Fibroblast of skin of scalp (primary cell): ENCODE data around the gene C2CD4D.

ENCODE experiments used
- DNase-seq: peaks from one replicate; pipeline ENCODE4 v3.0.0-alpha.2; 2013

C2CD4D gene

GRCh38 chr1:151833172-151833900, 6.3 kb downstream of the C2CD4D start:
- no peak for DNase-seq

DNA sequence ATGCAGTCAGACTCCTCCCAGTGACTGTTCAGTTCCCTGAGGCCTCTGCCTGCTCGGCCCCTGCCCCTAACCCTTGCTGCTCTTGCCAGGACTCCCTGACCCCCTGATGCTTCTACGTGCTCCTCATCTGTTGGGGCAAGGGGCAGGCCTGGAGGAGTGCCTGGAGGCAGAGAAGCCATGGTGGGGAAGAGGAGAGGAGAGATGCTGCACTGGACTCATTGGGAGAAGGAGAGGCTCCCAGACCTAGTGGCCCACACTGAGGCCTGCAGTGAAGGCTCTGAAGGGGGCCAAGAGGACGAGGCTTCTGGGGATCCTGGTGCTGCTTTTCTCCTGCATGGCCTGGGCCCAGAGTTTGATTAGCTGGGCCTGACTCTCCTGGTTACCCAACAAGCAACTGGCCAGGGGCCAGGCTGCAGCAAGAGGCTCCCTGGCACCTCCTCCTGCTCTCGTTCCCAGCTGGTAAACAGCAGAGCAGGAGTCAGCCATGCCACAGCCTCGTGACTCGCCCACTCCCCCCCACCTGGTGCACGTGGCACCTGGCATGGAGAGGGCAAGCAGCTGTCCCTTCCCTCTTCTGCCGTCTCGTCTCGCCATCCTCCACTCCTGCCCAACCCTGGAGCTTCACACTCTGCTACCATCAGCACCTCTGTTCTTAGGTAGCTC, 7.2 kb downstream of the C2CD4D start:
- DNase-seq = no peak

DNA sequence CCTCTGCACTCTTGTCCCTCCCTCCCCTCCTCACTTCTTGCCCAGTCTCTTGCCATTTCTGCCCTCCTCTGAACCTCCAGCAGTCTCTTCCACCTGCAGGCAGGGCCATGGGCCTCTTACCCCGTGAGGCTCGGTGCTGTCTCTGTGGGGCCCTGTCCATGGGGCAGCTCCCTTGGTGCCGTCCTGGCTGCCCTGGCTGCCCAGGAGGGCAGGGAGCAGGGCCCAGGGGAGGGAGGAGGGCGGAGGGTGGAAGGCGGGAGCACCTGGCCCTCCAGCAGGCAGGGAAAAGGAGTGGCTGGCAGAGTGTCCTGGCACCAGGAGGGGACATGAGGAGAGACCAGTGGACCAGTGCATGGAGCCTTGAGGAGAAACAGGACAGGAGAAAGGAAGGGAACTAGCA, 8.0 kb downstream of the C2CD4D start, which contains the start of gene RORC:
TSS of gene RORC (minus strand) at position 198 of the 400 bp plus-strand sequence. CDS start at position 160, 38 bp downstream.
- DNase-seq = no peak

- no peak for DNase-seq
These were observed 8.4 kb downstream of the C2CD4D start for GRCh38 chr1:151831256-151831591.

DNA sequence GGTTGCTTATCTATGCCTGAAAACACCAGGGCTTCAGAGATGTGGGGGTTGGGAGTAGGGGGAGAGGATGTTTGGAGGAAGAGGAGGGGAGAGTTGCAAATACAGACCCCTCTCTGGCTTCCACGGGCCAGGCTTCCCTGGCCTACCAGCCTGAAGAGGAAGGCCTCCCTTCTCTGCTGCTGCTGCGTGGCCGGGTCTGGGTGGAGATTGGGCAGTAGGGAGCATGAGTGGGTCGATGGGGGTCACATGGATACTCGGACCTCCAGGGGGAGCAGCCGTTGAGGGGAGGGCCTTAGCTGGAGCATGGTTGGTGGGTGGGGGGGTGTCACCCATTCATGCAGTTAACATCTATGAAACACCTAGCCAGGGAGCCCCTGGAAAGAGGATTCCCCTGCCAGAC, 9.6 kb downstream of the C2CD4D start:
- DNase-seq = no peak

DNA sequence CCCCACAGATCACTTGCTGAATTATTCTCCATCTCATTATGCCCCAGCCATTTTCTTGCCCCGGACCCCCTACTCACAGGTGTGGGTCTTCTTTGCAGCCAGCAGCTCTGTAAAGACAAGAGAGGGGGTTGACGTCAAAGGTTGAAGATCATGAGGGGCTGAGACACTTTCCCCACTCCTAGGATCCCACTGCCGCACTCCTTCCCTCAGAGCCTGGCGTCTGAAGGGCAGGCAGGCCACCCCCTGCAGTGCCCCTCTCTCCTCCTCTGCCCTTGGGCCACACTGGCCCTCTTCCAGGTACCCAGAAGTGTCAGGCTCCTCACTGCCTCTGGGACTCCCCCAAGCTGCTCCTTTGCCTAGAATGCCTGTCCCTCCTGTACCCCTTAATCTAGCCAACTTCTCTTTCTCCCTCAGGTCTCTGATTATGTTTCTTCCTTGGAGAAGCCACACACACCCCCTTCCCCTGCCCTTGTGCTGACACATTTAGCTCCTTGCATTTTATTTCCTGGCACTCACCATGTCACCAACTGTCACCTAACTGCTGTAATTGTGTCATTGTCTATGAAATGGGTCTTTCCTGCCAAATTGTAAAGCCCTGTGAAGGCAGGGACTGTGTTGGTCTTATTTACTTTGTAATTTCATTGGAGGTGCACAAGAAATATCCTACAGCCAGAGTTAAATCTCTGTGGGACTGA, 10.1 kb downstream of the C2CD4D start:
- DNase-seq = no peak

GRCh38 chr1:151828921-151829320, 10.7 kb downstream of the C2CD4D start:
- DNase-seq = peak; percentile 18

- DNase-seq = no peak
These were observed 11.8 kb downstream of the C2CD4D start for GRCh38 chr1:151827853-151828252.

- no peak for DNase-seq
These were observed 13.6 kb downstream of the C2CD4D start for GRCh38 chr1:151825751-151826660.

DNA sequence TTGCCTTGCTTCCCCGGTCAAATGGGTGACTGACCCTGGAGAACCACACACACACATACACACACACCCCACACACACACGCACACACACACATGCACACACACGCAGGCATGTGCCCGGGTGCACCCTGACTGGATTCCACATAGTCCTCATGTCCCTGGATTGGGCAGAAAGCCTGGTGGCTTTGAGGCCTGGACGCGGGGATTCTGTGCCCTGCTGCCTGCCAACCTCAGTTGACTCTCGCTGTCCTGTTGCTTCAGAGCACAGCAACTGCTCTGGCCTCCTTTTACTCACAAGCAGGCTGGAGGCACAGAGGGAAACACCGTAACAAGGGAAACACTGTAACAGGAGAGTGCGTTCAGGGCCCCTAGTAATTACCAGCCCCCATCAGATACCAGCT, 14.4 kb downstream of the C2CD4D start:
- no peak for DNase-seq

DNA sequence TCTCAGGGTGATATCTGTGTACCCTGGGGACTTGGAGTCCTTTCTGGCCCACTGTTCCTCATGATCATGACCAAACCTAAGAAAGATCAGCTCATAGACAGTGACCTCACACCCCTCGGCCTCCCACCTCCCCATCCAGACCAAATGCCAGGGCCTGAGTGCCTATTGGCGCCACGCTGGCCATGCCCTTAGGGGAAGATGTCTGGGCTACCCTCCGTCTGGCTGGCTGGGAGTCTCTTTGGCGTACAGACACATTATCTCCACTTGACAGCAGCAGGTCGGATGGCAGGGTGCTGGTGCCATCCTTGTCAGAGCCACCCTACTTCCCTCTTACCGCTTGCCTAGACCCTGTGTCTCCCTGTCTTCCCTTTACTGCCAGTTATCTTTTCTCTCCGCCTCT, 16.4 kb downstream of the C2CD4D start:
- DNase-seq = no peak

DNA sequence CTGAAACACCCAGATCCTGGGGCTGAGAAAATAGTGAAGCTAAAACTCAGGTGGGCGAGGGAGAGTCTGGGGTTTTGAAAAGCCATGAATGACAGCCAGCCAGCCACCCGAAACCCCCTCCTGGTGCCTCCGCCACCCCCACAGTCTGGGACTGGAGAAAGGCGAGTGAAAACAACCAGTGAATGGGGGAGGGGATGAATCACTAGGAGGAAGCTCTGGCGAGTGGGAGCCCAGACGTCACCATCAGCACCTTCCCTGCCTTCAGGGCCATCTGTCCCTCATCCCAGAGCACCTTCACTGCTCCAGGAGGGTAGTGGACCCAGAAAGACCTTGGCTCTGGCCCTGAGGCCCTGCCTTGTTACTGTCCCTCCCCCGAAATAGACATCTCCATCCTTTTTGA, 17.2 kb downstream of the C2CD4D start:
- DNase-seq = no peak

DNA sequence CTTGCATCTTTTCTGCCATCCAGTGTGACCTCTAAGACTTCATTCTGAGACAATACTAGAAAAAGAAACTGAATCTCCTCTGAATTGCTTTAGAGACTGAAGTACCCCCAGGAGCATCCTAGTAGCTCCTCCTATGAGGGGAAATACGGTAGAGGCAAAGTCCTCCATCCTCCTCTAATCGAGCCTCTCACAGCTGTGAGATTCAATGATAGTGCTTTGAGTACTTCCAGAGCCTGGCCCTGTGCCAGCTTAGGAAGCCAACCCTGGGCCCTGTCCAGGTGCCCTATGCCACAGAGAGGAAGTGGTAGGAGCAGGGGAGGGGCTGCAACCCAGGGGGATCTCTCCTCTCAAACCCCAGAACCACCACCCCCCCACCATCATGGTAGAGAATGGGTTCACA, 18.7 kb downstream of the C2CD4D start:
- no peak for DNase-seq

GRCh38 chr1:151819976-151820623, 19.5 kb downstream of the C2CD4D start:
- DNase-seq = no peak

- DNase-seq = no peak
These were observed 20.3 kb downstream of the C2CD4D start for GRCh38 chr1:151819227-151819835.

DNA sequence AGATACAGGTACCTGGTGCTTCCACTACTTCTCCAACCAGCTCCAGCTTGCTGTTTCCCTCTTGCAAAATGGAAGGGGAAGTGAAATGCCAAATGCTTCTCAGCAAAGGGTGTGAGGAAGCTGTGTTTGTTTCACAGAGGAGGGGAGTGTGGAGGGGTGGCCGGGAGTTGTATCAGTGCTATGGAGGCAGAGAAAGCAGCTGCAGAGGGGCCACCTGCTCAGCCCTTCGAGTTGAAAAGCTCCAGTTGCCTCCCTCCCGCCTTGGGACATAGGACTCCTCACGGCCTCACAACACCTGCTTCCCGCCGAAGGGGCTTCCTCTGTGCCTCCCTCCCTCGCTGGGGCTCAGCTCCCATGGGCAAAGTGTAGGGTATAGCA, 22.3 kb downstream of the C2CD4D start:
- no peak for DNase-seq

- DNase-seq = no peak
These were observed 22.9 kb downstream of the C2CD4D start for GRCh38 chr1:151816548-151817352.

DNA sequence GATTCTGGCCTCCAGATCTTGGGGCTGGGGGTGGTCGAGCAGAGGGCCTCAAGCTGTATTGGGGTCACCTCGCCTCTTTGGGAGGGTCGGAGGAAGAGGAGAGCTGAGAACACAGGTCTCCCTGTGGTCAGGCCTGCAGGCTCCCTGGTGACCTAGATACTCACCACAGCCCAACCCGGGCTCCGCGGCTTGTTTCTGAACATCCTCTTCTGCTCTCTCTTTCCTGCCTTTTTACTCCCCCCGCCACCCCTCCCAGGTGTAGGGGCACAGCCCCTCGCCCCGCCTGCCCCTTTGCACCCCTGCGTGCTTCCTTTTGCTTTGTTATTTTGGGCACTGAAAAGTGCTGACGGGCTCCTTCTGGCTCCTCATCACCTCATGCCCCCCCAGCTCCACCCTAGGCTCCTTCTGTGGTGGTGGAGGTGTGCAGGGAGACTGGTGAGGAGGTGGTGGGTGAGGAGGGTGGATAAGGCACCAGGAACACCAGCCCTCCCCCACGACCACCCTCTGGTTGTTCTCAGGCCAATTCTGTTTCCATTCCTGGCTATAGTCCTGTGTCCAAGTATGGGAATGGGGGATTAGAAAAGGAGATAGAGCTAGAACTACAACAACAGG, 23.8 kb downstream of the C2CD4D start:
- no peak for DNase-seq

DNA sequence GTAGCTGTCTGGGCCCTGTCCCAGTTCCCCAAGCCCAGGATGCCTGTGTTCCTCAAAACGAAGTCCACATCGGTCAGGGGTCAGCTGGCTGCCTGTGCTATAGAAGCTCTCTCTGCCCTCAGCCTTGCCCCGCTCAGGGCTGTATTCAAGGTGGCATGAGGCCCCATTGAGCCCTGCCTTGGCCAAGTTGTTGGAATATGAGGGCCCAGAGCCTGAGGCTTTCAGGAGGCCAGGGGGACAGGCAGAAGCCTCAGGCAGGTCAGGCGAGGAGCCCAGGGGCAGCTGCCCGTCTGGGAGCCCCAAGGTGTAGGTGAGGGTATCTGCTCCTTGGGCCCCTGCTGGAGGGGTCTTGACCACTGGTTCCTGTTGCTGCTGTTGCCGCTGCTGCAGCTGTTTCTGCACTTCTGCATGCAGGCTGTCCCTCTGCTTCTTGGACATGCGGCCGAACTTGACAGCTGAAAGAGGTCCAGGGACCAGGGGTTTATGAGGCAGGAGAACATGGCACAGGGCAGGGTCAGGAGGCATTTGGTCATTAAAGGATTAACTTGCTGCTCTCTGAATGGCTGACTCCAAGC, 24.6 kb downstream of the C2CD4D start:
- no peak for DNase-seq

DNA sequence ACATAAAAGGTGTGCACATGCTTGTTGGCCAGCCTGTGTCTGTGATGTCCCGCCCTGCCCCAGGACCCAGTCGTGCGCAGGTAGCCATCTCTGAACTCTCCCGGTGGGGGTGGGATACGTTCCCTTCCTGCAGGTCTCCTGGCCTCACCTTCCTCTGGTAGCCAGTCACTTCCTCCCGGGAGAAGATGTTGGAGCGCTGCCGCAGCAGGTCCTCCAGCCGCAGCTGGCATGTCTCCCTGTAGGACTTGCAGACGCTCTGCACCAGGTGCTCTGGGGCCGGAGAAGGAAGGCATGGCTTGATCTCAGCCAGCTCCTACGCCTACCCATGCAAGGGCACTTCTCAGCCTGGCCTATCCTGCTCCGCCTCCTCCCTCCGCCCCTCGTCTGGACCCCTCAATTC, 25.2 kb downstream of the C2CD4D start:
- DNase-seq = no peak
